ENCODE results near the gene MYH11.

Gene MYH11

DNA sequence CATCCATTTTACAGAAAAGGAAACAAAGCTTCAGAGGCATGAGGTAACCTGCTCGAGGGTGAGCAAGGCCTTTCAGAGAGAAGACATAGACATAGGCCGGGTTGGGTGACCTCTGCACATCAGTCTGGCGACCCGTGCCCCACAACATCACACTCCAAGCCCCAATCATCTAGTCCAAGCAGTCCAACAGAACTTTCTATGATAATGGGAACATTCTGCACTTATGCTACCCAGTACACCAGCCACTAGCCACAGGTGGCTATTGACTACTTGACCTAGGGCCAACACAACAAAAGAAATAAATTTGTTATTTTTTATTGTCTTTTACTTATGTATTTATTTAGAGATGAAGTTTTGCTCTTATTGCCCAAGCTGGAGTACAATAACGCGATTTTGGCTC is 20.8 kb downstream of the MYH11 start:
- in situ Hi-C loops (cut with HindIII; ENCODE audit: low pct_ligation_motif_present, low sequenced_read_pairs), result no loop called here
- DNase-seq, result no peak
- TF ChIP-seq, protein P1, sequence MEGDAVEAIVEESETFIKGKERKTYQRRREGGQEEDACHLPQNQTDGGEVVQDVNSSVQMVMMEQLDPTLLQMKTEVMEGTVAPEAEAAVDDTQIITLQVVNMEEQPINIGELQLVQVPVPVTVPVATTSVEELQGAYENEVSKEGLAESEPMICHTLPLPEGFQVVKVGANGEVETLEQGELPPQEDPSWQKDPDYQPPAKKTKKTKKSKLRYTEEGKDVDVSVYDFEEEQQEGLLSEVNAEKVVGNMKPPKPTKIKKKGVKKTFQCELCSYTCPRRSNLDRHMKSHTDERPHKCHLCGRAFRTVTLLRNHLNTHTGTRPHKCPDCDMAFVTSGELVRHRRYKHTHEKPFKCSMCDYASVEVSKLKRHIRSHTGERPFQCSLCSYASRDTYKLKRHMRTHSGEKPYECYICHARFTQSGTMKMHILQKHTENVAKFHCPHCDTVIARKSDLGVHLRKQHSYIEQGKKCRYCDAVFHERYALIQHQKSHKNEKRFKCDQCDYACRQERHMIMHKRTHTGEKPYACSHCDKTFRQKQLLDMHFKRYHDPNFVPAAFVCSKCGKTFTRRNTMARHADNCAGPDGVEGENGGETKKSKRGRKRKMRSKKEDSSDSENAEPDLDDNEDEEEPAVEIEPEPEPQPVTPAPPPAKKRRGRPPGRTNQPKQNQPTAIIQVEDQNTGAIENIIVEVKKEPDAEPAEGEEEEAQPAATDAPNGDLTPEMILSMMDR (IDR thresholded peaks at IDR 0.05; ENCODE audit: low read depth, low read length, missing control alignments), result no peak

DNA sequence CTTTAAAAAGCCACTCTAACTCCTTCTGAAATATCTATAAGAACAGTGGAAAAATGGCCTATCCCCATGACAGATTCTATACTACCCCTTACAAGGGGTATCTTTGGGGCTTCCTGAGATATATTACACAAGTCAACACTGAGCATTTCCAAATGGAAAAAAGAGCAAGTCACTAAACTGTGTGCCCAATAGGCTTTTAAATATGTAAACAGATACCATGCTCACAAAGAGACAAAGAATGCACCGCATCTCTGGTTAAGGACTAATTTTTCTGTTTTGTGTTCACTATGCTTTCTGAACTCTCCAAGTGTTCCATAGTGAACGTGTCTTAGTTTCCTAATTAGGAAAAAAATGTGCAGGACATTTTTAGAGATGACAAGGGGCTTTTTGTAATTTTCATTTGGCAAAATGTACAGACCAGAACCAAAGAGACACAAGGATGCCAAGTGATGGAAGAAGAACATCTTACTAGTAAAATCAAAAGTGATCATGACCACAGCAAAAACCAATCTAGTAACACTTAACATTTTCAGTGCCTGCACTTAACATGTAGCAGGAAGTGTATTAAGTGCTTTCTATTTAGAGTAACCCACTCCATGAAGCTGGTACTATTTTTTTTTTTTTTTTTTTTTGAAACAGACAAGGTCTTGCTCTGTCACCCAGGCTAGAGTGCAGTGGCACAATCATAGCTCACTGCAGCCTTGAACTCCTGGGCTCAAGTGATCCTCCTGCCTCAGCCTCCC is 21.5 kb downstream of the MYH11 start:
- no peaks in the 10 kb centered on the region for H3K27me3 ChIP-seq (replicated peaks)
- H3K4me3 ChIP-seq (ENCODE audit: low read depth, low read length), result no peak overlapping the region
- in situ Hi-C loops (cut with HindIII; ENCODE audit: low pct_ligation_motif_present, low sequenced_read_pairs), result no loop called here
- no peak overlapping the region for H3K27ac ChIP-seq
- TF ChIP-seq, protein P1 (IDR thresholded peaks at IDR 0.05; ENCODE audit: low read depth, low read length, missing control alignments), result no peak
- H3K36me3 ChIP-seq (replicated peaks), result no peaks in the 10 kb centered on the region
- no peak for DNase-seq

More for the DNA sequence above, 20.8 kb downstream of the MYH11 start:
- Histone ChIP-seq H3K4me3 (ENCODE audit: low read depth, low read length) (no peak overlapping the region), H3K27me3 (replicated peaks) (no peaks in the 10 kb centered on the region), H3K27ac (no peak overlapping the region), H3K36me3 (replicated peaks) (no peaks in the 10 kb centered on the region)

- Histone ChIP-seq H3K4me3 (ENCODE audit: low read depth, low read length) (no peak overlapping the region), H3K36me3 (replicated peaks) (no peaks in the 10 kb centered on the region), H3K27me3 (replicated peaks) (no peaks in the 10 kb centered on the region), H3K27ac (no peak overlapping the region)
- in situ Hi-C loops (cut with HindIII; ENCODE audit: low pct_ligation_motif_present, low sequenced_read_pairs), result no loop called here
- DNase-seq, result no peak
- TF ChIP-seq, protein P1 (IDR thresholded peaks at IDR 0.05; ENCODE audit: low read depth, low read length, missing control alignments), result no peak
Measured at GRCh38 chr16:15834502-15834901, 22.3 kb downstream of the MYH11 start.

GRCh38 chr16:15833541-15833940 is 23.3 kb downstream of the MYH11 start:
- in situ Hi-C loops (cut with HindIII; ENCODE audit: low pct_ligation_motif_present, low sequenced_read_pairs), result no loop called here
- Histone ChIP-seq H3K27me3 (replicated peaks) (no peaks in the 10 kb centered on the region), H3K27ac (no peak overlapping the region), H3K4me3 (ENCODE audit: low read depth, low read length) (no peak overlapping the region), H3K36me3 (replicated peaks) (no peaks in the 10 kb centered on the region)
- DNase-seq, result no peak
- TF ChIP-seq, protein P1 (IDR thresholded peaks at IDR 0.05; ENCODE audit: low read depth, low read length, missing control alignments), result no peak

DNA sequence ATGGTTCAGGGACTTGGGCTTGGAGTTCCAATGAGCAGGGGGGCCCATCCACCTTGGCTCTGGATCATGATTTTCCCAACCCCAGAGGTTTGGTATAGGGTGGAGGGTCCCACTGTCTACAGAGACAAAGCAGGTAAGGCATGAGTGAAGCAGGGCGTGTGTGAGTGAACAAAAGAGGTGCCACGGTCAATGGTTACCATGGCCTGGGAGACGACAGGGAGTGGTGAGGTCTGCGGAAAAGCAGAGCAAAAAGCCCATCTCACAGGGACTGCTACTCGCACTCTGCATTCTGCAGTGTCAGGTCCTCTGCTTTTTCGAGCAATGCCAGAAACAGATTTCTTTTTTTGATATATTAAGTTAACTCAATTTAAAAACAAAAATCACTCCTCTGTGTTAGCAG is 24.6 kb downstream of the MYH11 start:
- no peak overlapping the region for H3K27ac ChIP-seq
- no peak overlapping the region for H3K4me3 ChIP-seq (ENCODE audit: low read depth, low read length)
- no peak for DNase-seq
- TF ChIP-seq, protein P1 (IDR thresholded peaks at IDR 0.05; ENCODE audit: low read depth, low read length, missing control alignments), result no peak
- in situ Hi-C loops (cut with HindIII; ENCODE audit: low pct_ligation_motif_present, low sequenced_read_pairs), result no loop called here
- H3K36me3 ChIP-seq (replicated peaks), result no peaks in the 10 kb centered on the region
- no peaks in the 10 kb centered on the region for H3K27me3 ChIP-seq (replicated peaks)
